Left lobe of liver (tissue), 2 donors: ENCODE results near the gene C16orf86. TPM values are rescaled to one million over a fixed set of nuclear protein-coding genes. Genes with fewer than 3 reads are reported as not detected.
"Not testable (repeated sequence)": the region's sequence is repeated elsewhere in the genome, so short reads cannot be mapped to it uniquely, and the experiment has no call there.

Experiments used
- ATAC-seq: fragments of 200-7000 bp; cut with Tn5 transposase; one replicate; pipeline ENCODE4 v1.9.1; 2020; ENCODE audit warnings: mild to moderate bottlenecking, moderate library complexity
- DNase-seq: peaks from one replicate; pipeline ENCODE4 v3.0.0-alpha.2; 2020; ENCODE audit warnings: low spot score
- total RNA-seq: library from RNA; stranded (reverse); gene quantifications from one replicate; pipeline ENCODE4 v1.2.1, GENCODE V29; 2021
- donor health status: DM: no; HTN: no; CAD: no; lungs with moderate emphysema.
- donor health status: DM: no; HTN: yes; CAD: no.

The C16orf86 gene
- total RNA-seq, 1 donor from 2014 or later = 5.5 TPM

GRCh38 chr16:67683767-67684166, 17.2 kb downstream of the C16orf86 start:
- ATAC-seq (no peak), DNase-seq (no peak)

- ATAC-seq (no peak), DNase-seq (no peak)
Measured at GRCh38 chr16:67685388-67686112, 18.9 kb downstream of the C16orf86 start.

- DNase-seq, ATAC-seq: not testable (repeated sequence)
Measured at GRCh38 chr16:67693517-67694285, 27.1 kb downstream of the C16orf86 start.

GRCh38 chr16:67694611-67695010, 28.0 kb downstream of the C16orf86 start:
- DNase-seq = no peak
- ATAC-seq = peak; percentile 65

GRCh38 chr16:67697422-67698185, 31.0 kb downstream of the C16orf86 start:
- no peak for DNase-seq
- peak; percentile 49 for ATAC-seq

GRCh38 chr16:67699265-67699664, 32.7 kb downstream of the C16orf86 start:
- ATAC-seq = peak; percentile 23

GRCh38 chr16:67701420-67701819, 34.8 kb downstream of the C16orf86 start:
- no peak for DNase-seq
- no peak for ATAC-seq

More at GRCh38 chr16:67699265-67699664, 32.7 kb downstream of the C16orf86 start:
- DNase-seq = no peak

- ATAC-seq (no peak), DNase-seq (no peak)
Measured at GRCh38 chr16:67702130-67702529, 35.5 kb downstream of the C16orf86 start.

GRCh38 chr16:67703626-67704025, 37.0 kb downstream of the C16orf86 start:
- ATAC-seq = no peak
- DNase-seq = no peak

GRCh38 chr16:67704110-67704509, 37.5 kb downstream of the C16orf86 start:
- ATAC-seq (no peak), DNase-seq (no peak)

GRCh38 chr16:67707210-67707609, 40.6 kb downstream of the C16orf86 start:
- ATAC-seq (no peak), DNase-seq (no peak)

- no peak for ATAC-seq
Measured at GRCh38 chr16:67707790-67708189, 41.2 kb downstream of the C16orf86 start.

GRCh38 chr16:67708368-67708771, 41.8 kb downstream of the C16orf86 start:
- DNase-seq = no peak
- peak; percentile 69 for ATAC-seq

More at GRCh38 chr16:67707790-67708189, 41.2 kb downstream of the C16orf86 start:
- DNase-seq = no peak

- ATAC-seq (peak; percentile 60), DNase-seq (no peak)
Measured at GRCh38 chr16:67709050-67709449, 42.4 kb downstream of the C16orf86 start.

GRCh38 chr16:67710607-67711006, 44.0 kb downstream of the C16orf86 start:
- DNase-seq = no peak

GRCh38 chr16:67713647-67714273, 47.1 kb downstream of the C16orf86 start:
- no peak for DNase-seq
- ATAC-seq = peak; percentile 14

More at GRCh38 chr16:67710607-67711006, 44.0 kb downstream of the C16orf86 start:
- no peak for ATAC-seq

GRCh38 chr16:67714522-67714921, 47.9 kb downstream of the C16orf86 start:
- ATAC-seq (no peak), DNase-seq (no peak)

GRCh38 chr16:67716097-67716496, 49.5 kb downstream of the C16orf86 start:
- ATAC-seq (peak; percentile 35), DNase-seq (no peak)
